ENCODE results near the gene CAMK2D.
"Not testable (repeated sequence)": the region's sequence is repeated elsewhere in the genome, so short reads cannot be mapped to it uniquely, and the experiment has no call there.

CAMK2D gene

DNA sequence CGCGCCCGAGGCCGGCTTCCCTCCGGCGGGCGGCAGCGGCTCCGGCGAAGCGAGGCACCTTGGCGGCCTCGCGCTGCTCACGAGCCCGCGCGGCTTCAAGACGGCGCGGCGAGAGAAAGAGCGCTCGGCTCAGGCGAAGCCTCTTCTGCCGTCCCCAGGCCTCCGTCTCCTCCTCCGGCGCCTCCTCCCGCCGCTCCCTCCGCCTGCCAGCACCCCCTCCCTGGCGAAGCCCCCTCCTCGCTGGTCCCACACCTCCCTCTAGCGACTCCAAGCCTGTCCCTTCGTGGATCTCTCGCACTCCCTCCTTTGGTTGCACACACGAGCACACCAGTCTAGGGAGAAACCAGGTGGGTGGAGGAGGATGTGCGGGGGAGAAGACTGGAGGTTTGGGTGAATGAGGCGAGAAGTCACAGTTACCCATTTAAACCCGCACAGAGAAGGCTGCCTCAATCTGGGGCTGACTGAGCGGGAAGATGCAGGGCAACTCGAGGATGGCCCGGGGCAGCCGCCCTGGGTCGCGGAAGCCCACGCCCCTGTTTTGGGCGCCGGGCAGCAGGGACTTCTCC, at the start of gene CAMK2D:
Gene CAMK2D, minus strand, starts transcription at position 119 of the 566 bp plus-strand sequence. CDS start 670 bp downstream, outside the sequence.
- DNase-seq: no peak

DNA sequence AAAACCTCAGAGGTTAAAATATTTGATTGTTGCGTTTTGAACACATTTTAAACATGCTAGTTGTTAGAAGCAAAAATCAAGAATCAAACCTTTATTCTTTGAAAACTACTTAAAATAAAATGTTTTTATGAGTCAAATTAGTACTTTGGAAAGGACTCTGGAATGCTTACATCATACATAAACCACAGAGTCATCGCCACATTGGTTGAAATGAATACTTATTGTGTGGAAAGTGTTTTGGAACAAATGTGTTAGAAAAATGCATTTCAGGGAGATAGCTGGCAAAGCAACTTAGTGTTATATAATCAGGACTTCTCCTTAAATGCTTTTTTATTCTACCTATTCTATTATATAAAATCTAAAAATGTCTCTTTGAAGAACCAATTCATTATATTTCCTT, 49.4 kb upstream of the CAMK2D start:
- no peak for DNase-seq

DNA sequence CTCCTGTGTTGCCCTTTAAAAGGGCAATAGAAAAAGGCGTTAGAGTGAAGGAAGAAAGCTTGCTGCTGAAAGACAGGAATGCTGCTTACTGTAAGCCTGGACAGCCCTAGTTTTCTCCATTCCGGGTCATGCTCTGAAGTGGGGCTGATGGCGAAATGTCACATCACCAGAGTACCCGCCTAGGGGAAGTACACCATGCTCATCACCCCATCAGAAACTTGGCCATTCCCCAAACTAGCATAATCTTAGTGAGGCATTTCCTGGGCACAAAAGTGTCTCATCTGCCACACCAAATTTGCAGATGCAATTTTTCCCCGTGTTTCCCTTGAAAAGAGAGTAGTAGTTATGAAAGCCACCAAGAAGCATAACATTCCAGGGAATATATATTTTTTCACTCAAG, 47.8 kb upstream of the CAMK2D start:
- DNase-seq: no peak

DNA sequence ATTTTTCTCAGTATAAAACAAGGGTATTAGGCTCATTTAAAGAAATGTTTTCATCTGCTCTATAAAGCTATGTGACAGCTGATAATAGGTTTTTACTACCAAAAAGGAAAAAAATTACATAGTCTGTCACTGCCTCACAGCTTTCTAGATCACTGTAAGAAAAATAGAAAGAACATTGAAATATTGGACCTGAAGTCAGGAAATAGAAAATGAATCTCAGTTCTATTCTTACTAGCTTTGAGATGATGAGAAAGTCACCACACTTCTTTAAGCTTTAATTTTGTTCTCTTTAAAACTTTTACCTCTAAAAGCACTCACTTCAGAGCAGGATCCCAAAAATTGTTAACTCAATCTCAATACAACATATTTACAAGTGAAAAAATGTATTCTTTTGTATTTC, 45.3 kb upstream of the CAMK2D start:
- DNase-seq: no peak

DNA sequence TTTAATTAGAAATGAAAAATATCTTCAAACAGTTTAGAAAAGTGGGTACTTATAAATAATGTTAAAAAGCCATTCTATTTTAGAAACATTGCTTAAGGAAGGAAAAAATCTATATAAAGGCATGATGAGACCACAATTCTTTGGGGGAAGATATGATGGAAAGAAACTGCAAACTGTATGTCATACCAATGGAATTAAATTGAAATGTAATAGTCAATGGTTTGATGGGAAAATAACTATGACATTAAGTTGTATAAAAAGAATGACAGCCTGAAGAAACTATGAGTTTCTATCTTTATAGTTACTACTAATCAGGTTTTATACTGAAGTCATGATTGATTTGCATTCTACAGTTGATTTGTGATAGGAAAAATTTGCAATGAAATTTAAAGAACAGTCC, 40.3 kb upstream of the CAMK2D start:
- DNase-seq: no peak

DNA sequence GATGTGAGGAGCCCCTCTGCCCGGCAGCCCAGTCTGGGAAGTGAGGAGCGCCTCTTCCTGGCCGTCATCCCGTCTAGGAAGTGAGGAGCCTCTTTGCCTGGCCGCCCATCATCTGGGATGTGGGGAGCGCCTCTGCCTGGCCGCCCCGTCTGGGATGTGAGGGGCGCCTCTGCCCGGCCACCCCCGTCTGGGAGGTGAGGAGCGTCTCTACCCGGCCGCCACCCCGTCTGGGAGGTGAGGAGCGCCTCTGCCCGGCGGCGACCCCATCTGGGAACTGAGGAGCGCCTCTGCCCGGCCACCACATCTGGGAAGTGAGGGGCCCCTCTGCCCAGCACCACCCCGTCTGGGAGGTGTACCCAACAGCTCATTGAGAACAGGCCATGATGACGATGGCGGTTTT, 34.8 kb upstream of the CAMK2D start:
- not testable (repeated sequence) for DNase-seq

DNA sequence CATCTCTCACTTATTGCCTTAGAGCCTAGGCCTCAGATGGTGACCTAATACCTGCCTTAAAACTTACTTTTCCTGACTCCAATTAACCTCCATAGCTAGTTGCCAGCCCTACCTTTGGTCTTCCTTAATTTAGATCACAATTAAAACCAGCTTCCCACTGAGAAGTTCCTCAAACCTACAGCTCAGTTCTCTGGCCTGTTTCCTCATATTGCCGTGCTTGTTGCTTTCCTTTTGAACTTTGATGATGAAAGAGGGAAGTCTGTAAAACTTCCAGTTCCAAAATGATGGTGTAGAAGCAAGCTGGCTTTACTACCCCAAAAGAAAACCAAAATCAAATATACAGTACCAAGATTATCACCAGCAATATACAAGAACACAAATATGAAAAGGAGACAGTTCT, 28.9 kb upstream of the CAMK2D start:
- no peak for DNase-seq

DNA sequence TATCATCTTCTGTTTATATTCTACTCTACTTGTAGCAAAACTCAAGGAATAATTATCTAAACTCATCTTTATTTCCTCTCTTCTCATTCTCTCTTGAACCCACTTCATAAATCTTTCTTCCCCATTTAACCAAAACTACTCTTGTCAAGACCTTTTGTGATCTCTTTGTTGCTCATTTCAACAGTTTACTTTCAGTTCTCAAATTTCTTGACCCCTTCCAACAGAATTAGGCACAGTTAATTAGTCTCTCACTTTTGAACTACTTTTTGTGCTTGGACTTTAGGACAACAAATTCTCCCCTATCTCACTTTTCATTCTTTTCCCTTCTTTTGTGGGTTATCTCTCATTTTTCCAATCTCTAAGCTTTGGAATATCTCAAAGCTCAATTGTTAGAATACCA, 27.4 kb upstream of the CAMK2D start:
- no peak for DNase-seq

DNA sequence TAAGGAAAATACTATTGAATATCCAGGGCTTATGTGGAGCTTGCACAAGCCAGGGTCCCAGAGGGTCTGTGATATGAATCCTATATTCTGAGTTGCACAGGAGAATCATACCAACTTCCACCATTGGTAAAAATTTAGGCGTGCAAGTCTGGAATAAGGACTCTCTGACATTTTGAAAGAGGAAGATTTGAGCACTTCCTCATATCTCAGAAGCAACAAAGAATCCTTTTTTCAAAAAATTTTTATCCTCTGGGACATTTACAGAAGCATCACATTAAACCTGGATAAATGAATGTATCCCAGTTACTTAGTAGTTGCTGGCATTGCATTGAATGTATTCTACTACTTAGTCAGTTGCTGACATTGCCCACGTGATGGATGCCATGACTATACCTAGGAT, 24.2 kb upstream of the CAMK2D start:
- no peak for DNase-seq

DNA sequence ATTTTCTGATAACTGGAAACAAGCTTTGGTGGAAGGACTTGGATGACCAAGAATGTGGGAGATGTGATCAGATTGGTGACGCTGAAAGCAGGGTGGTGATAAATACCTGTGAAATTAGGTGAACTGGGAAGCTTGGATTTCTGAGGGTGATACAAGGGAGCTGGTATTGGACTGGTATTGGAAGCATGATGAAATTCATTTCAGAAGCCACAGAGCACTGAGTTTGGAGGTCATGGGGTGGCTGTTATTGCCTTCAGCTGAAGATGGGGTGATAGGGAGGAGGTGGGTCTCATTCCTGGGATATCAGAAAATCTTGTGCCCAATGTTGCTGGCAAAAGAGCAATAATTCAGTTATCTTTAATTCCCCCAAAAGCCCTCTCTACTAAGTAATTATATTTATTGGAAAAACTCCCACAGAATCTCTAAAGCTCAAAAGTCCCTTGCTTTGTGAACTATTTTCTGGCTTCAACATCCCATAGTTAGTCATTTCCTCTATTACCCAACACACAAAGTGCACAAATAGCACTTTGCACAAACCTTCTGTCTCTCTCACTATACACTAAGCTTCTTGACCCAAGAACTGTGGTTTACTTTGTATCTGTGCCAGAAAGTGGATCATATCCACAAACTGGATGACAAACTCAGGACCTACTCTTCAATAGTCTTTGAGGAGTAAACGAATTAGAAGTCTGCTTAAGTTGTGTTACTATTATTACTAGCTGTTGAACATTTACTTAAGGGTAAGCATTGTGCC, 23.1 kb upstream of the CAMK2D start:
- no peak for DNase-seq

DNA sequence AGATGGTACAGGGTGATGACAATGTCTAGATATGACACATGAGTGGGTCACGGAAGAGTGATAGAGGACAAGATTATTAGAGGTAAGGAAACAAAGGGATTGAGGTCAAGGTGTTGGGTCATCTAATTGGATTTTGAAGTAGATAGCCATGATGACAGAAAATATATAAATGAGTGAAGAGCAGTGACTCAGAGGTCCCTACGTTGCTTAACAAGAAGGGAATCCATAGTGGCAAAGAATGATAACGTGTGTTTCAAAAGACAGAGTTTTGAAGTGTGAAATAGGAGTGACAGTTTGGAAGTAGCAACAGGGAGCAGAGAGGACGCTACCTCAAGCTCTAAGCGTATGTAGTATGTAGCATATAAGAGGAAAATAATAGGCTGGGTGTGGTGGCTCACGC, 22.2 kb upstream of the CAMK2D start:
- no peak for DNase-seq

DNA sequence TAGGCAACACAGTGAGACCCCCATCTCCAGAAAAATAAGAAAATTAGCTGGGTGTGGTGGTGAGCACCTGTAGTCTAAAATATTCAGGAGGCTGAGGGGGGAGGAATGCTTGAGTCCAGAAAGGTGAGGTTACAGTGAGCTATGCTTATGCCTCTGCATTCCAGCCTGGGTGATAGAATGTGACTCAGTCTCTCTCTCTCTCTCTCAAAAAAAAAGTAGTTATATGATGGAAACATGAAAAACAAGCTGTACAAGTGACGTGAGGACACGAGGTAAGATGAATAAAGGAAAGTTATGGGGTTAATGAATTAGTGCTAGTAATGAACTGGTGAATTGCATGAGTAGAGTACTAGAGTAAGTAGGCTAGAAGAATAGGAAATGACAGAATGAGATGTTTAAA, 21.8 kb upstream of the CAMK2D start:
- DNase-seq: no peak

DNA sequence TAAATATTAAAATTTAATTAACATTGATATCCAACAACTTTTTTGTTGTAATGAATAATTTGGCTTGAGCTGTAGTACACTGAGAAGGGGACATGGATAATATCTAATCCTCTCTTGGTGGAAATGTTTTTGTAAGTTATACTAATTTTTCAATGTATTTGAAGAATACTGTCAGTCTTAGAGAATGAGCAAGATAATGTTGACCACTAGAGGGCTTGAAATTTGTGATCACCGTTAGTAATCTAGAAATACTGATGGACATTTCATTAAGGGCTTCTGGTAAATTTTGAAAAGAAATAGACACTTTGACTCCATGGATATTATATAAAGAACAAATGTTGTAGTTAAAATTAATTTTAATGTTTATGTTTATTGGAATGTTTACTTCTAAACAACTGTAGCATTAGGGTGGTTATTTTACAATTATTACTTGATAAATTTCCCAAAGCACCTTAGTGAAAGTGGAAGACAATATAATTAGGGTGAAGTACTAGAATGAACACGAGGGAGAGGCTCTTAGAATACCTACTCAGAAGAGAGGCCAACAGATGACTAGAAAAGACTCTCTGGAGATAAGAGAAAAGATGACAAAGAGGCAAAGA, 20.0 kb upstream of the CAMK2D start:
- DNase-seq: no peak

DNA sequence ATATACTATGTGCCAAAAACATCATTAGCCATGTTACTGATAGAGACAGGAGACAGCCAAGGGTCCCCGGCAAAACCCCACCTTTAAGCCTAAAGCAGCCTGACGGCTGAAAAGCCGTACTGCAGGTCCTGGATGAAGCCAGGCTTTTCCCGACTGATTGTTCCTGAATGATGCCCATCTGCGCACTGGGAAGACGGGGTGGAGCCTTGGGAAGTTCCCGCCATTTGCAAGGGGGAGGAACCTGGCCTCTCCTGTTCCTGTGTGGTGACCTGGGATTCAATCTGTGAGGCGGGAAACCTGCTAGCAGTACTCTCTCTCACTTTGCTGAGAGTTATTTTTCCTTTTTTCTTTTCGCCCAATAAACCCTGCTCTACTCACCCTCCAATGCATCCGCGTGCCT, 15.1 kb upstream of the CAMK2D start:
- DNase-seq: no peak

DNA sequence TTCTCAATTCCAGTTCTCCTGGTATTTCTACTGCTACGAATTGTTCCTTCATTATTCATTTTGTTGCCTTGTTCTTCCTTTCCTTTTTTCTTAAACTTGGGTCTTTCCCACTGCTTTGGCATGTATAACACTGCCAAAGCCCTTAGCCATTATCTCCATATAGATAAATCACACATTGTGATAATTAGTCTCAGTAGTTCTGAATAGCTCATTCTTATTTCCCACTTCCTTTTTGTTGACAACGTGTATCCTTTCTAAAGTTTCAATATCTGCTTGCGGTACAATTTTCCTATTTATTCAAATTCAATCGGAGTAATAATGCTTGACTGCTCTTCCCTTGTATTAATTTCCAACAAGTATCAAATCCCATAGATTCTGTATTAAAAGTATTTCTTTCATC, 14.5 kb upstream of the CAMK2D start:
- no peak for DNase-seq

DNA sequence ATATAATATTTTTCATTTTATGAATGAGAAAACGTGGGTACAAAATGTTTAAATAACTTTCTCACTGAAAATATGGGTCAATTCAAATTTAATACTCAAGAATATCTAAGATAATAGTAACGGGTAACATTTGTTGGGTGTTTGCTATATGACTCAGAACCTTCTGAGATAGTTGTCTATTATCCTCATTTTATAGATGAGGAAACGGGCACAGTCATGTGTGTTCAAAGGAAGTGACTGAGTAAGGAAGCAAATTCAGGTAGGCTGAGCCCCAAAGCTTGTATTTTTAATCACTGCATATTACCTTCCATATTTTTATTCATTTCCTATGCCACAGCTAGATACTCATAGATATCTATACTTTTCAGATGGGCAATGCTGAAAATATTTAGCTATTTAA, 12.2 kb upstream of the CAMK2D start:
- no peak for DNase-seq

DNA sequence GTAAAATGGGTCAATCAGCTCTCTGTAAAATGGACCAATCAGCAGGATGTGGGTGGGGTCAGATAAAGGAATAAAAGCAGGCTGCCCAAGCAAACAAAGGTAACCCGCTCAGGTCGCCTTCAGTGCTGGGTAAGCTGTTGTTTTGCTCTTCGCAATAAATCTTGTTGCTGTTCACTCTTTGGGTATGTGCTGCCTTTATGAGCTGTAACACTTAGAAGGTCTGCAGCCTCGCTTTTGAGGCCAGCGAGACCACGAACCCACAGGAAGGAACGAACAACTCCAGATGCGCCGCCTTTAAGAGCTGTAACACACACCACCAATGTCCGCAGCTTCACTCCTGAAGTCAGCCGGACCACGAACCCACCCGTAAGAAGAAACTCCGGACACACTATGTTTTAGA, 11.5 kb upstream of the CAMK2D start:
- DNase-seq: no peak

DNA sequence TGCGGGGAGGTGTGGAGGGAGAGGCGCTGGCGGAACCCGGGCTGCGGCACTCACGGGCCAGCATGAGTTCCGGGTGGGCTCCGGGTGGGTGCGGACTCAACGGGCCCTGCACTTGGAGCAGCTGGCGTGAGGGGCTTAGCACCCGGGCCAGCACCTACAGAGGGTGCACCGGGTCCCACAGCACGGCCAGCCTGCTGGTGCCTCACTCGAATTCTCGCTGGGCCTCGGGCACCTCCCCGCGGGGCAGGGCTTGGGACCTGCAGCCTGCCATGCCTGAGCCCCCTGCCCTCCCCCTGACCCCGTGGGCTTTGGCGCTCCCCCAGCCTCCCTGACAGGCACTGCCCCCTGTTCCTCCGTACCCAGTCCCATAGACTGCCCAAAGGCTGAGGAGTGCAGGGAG, 10.8 kb upstream of the CAMK2D start:
- no peak for DNase-seq

DNA sequence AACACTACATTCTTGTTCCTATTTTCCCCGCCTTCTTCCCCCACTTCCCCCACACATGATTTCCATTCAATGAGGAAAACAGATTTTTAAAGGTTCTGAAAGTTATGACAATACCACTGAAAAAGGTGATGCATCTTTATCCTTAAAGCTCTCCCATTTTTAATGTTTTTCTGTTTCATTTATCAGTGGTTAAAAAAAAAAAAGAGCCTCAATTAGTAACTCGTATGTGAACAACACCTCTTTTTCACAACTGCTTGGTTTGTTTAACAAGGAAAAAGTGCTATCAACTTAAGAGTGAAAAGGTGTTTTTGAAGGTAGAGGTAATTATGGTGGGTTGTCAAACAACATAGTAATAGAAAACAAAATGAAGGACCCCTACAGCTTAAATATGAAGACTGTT, 8.2 kb upstream of the CAMK2D start:
- DNase-seq: no peak

DNA sequence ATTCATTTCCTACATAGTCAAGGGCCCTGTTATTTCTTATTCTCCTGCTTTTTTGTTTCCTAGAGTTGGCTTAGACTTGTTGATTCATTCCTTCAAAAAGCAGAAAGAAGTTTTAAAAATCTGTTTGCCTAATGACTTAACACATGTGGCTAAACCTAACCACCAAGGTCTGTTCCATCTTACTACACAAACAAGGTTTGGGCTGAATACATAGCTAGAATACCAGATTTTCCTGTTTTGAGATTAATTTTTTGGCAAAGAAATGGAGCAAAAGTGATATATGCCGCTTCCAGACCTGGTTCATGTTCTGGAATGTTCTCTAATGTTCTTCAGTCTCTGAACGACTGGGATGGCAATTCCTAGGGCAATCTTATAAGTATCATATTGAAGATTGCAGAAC, 7.4 kb upstream of the CAMK2D start:
- no peak for DNase-seq

DNA sequence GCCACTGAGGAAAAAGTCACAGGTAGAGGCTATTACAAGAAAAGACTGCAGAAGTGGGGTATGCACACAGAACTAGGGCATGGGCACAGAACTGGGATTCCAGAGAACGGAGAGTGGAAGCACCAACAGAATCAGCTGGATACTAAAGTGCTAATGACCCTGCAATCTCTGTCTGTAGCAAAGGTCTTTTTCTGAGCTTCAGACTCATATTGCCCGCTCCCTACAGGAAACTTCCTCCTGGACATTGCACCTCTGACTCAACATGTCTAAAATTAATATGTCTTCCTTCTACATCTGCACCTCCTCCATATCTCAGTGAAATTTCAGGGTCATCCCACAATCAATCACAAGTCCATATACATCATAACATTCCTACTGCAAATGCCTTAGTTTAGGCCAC, 5.3 kb upstream of the CAMK2D start:
- DNase-seq: no peak

DNA sequence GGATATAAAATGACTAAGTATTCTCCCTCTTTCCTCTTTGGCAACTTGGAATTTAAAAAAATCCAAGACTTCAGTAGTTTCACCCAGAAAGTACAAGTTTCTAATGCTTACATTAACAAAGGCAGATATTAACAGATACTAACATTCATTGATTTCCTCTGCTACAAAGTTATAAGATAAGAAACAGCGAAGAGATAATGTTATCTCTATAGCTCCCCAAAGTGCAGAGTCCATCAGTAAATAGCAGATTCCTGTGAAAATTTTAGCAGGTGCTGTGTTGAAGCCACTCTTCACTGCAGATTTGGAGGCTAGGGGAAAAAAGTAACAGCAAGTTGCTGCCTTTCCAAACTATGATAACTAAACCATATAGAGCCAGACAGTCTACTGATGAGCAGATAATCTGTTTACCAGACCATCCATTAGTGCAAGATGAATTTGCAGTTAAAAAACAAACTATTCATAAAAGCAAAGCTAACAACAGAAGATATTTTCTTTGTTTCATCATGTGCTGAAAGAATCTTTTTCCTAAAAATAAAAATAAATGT, 3.3 kb upstream of the CAMK2D start:
- no peak for DNase-seq

DNA sequence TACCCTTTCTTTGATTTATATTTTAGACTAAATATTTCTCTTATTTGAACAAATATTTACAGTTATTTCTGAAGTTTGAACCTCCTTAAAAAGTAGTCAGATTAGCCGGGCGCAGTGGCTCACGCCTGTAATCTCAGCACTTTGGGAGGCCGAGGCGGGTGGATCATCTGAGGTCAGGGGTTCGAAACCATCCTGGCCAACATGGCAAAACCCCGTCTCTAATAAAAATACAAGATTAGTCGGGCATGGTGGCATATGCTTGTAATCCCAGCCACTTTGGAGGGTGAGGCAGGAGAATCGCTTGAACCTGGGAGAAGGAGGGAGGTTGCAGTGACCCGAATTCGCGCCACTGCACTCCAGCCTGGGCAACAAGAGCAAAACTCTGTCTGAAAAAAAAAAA, 2.4 kb upstream of the CAMK2D start:
- not testable (repeated sequence) for DNase-seq

DNA sequence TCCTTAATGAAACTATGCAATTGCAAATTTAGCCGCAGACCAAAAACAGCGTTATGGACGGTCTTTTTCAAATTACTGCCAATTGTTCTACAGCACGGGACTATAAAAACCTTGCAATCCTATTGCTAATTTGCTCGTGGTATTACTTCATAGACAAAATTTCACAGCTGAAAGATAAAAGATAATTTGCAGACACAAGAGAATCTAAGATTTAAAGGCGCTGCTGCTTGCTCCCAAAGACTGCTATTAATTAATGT, 1.4 kb upstream of the CAMK2D start:
- no peak for DNase-seq

Measured in activated CD8-positive, alpha-beta memory T cell treated with anti-CD3 and anti-CD28 coated beads, Interleukin-2, amount 50 U/mL, for 48 hours (primary cell).